Right atrium auricular region (tissue), 2 donors: ENCODE measurements around the gene NCF4. TPM values are rescaled to one million over a fixed set of nuclear protein-coding genes. Genes with fewer than 3 reads are reported as not detected.

ENCODE experiments used
- DNase-seq: peaks from one replicate; pipeline ENCODE4 v3.0.0-alpha.2; 2019; ENCODE audit warnings: low spot score
- H3K27ac ChIP-seq, 2 donors: fragments of 200-600 bp; sonication (generic); 1 replicate in 1 of 2; 2 replicates in 1 of 2; pipeline ENCODE4 v1.5.1; 2016 to 2019
- H3K27me3 ChIP-seq, 2 donors: fragments of 200-600 bp; sonication (generic); one replicate each; pipeline versions ENCODE4 v1.5.1 to v1.6.0; 2017 to 2019
- H3K36me3 ChIP-seq: fragments of 200-600 bp; sonication (generic); one replicate; pipeline ENCODE4 v1.5.1; 2016
- H3K4me1 ChIP-seq, 2 donors: fragments of 200-600 bp; sonication (generic); one replicate each; pipeline versions ENCODE4 v1.5.1 to v1.6.0; 2017 to 2019
- H3K4me3 ChIP-seq, 2 donors: fragments of 200-600 bp; sonication (generic); 1 replicate in 1 of 2; 2 replicates in 1 of 2; pipeline ENCODE4 v1.5.1; 2017 to 2019; ENCODE audit warnings: mild to moderate bottlenecking in 1 of 2, moderate library complexity in 1 of 2
- H3K9me3 ChIP-seq, 2 donors: fragments of 200-600 bp; sonication (generic); one replicate each; pipeline ENCODE4 v1.5.1; 2019
- CTCF ChIP-seq, 2 donors: fragments of 200-600 bp; sonication (generic); IDR thresholded peaks; one replicate each; pipeline ENCODE4 v1.5.1; 2019; ENCODE audit warnings: antibody characterized with exemption in 2 of 2
- total RNA-seq, 2 donors: library from RNA; depleted of rRNA; stranded (reverse); fragments of >200 nt; gene quantifications; one replicate each; pipeline ENCODE4 v1.1.0, GENCODE V29; 2016

The NCF4 gene
- total RNA-seq, 2 donors from 2014 or later: 3.9 to 7.0 TPM

- Histone ChIP-seq H3K36me3 (no peaks in the 10 kb centered on the region), H3K27ac (no peak overlapping the region), H3K9me3 (no peaks in the 10 kb centered on the region), H3K4me3 (no peak overlapping the region), H3K27me3 (no peaks in the 10 kb centered on the region), H3K4me1 (no peaks in the 10 kb centered on the region)
- no peak for TF ChIP-seq CTCF (IDR thresholded peaks at IDR 0.05)
- DNase-seq: no peak
Measured at GRCh38 chr22:36867695-36868094, 6.9 kb downstream of the NCF4 start.

GRCh38 chr22:36868546-36869181 lies 7.9 kb downstream of the NCF4 start:
- Histone ChIP-seq H3K27ac (no peak overlapping the region), H3K9me3 (no peaks in the 10 kb centered on the region), H3K36me3 (no peaks in the 10 kb centered on the region), H3K4me3 (no peak overlapping the region), H3K4me1 (peaks cover 0 to 2% of the 10 kb centered on the region in 2 donors), H3K27me3 (no peaks in the 10 kb centered on the region)
- no peak for DNase-seq
- no peak for TF ChIP-seq CTCF (IDR thresholded peaks at IDR 0.05)

GRCh38 chr22:36870250-36870649 lies 9.4 kb downstream of the NCF4 start:
- Histone ChIP-seq H3K27me3 (no peaks in the 10 kb centered on the region), H3K36me3 (no peaks in the 10 kb centered on the region), H3K9me3 (no peaks in the 10 kb centered on the region), H3K27ac (no peak overlapping the region), H3K4me1 (peaks cover 0 to 10% of the 10 kb centered on the region in 2 donors), H3K4me3 (no peak overlapping the region)
- no peak for DNase-seq
- TF ChIP-seq CTCF (IDR thresholded peaks at IDR 0.05): no peak

GRCh38 chr22:36871669-36872081 lies 10.9 kb downstream of the NCF4 start:
- H3K27ac ChIP-seq: no peak overlapping the region

GRCh38 chr22:36872084-36872483 lies 11.3 kb downstream of the NCF4 start:
- Histone ChIP-seq H3K36me3 (no peaks in the 10 kb centered on the region), H3K4me3 (no peak overlapping the region)
- TF ChIP-seq CTCF (IDR thresholded peaks at IDR 0.05): no peak

More at GRCh38 chr22:36871669-36872081, 10.9 kb downstream of the NCF4 start:
- Histone ChIP-seq H3K4me3 (no peak overlapping the region), H3K27me3 (no peaks in the 10 kb centered on the region), H3K9me3 (no peaks in the 10 kb centered on the region), H3K4me1 (peaks cover 0 to 10% of the 10 kb centered on the region in 2 donors), H3K36me3 (no peaks in the 10 kb centered on the region)
- DNase-seq: no peak
- no peak for TF ChIP-seq CTCF (IDR thresholded peaks at IDR 0.05)

More at GRCh38 chr22:36872084-36872483, 11.3 kb downstream of the NCF4 start:
- no peak for DNase-seq
- no peak overlapping the region for H3K27ac ChIP-seq
- H3K27me3 ChIP-seq: no peaks in the 10 kb centered on the region
- H3K9me3 ChIP-seq: no peaks in the 10 kb centered on the region
- H3K4me1 ChIP-seq: peaks cover 0 to 10% of the 10 kb centered on the region in 2 donors
